Stimulated activated CD4-positive, alpha-beta T cell treated with anti-CD3 and anti-CD28 coated beads, TNF-alpha, amount 100 ng/mL, for 4 hours (primary cell): ENCODE measurements around the gene PROM1.

Experiments
- DNase-seq, 3 experiments: peaks; one replicate each; pipeline ENCODE4 v3.0.0-alpha.2; 2020; ENCODE audit warnings: low read depth in 3 of 3

The PROM1 gene

GRCh38 chr4:16062601-16063000 lies 21.2 kb downstream of the PROM1 start:
- no peak for DNase-seq

- no peak for DNase-seq
Observed at GRCh38 chr4:16056681-16057385, 27.0 kb downstream of the PROM1 start.

- no peak for DNase-seq
Observed at GRCh38 chr4:16055873-16056272, 27.9 kb downstream of the PROM1 start.

- no peak for DNase-seq
Observed at GRCh38 chr4:16055471-16055870, 28.4 kb downstream of the PROM1 start.

GRCh38 chr4:16052939-16053338 lies 30.9 kb downstream of the PROM1 start:
- DNase-seq: no peak

- DNase-seq: no peak
Observed at GRCh38 chr4:16051980-16052379, 31.8 kb downstream of the PROM1 start.

GRCh38 chr4:16051132-16051531 lies 32.7 kb downstream of the PROM1 start:
- no peak for DNase-seq

GRCh38 chr4:16050669-16051068 lies 33.2 kb downstream of the PROM1 start:
- DNase-seq: no peak

- no peak for DNase-seq
Observed at GRCh38 chr4:16048619-16049419, 35.0 kb downstream of the PROM1 start.

- no peak for DNase-seq
Observed at GRCh38 chr4:16045687-16046086, 38.1 kb downstream of the PROM1 start.

GRCh38 chr4:16043642-16044498 lies 40.0 kb downstream of the PROM1 start:
- no peak for DNase-seq

- DNase-seq: no peak
Observed at GRCh38 chr4:16039139-16039538, 44.7 kb downstream of the PROM1 start.

GRCh38 chr4:16037901-16038300 lies 45.9 kb downstream of the PROM1 start:
- DNase-seq: no peak

GRCh38 chr4:16035843-16036242 lies 48.0 kb downstream of the PROM1 start:
- no peak for DNase-seq

- DNase-seq: no peak
Observed at GRCh38 chr4:16034010-16034748, 49.6 kb downstream of the PROM1 start.

- no peak for DNase-seq
Observed at GRCh38 chr4:16032396-16032770, 51.4 kb downstream of the PROM1 start.

- DNase-seq: no peak
Observed at GRCh38 chr4:16031546-16032395, 52.1 kb downstream of the PROM1 start.

- no peak for DNase-seq
Observed at GRCh38 chr4:16029886-16030285, 53.9 kb downstream of the PROM1 start.

- DNase-seq: no peak
Observed at GRCh38 chr4:16029262-16029661, 54.6 kb downstream of the PROM1 start.

GRCh38 chr4:16027626-16028025 lies 56.2 kb downstream of the PROM1 start:
- DNase-seq: no peak

GRCh38 chr4:16027114-16027513 lies 56.7 kb downstream of the PROM1 start:
- DNase-seq: no peak
